T follicular helper cell (primary cell): ENCODE results near the gene SMIM9.
"Not testable (repeated sequence)": the region's sequence is repeated elsewhere in the genome, so short reads cannot be mapped to it uniquely, and the experiment has no call there.

ENCODE experiments used
- DNase-seq: peaks from one replicate; pipeline ENCODE4 v3.0.0-alpha.2; 2020; ENCODE audit warnings: low read depth
- total RNA-seq, 2 experiments: gene quantifications; one replicate each; lab custom pipeline; 2026; lab: John Stamatoyannopoulos, UW

Gene SMIM9
- total RNA-seq = 0.04 to 0.06 reads per million in 2 experiments

DNA sequence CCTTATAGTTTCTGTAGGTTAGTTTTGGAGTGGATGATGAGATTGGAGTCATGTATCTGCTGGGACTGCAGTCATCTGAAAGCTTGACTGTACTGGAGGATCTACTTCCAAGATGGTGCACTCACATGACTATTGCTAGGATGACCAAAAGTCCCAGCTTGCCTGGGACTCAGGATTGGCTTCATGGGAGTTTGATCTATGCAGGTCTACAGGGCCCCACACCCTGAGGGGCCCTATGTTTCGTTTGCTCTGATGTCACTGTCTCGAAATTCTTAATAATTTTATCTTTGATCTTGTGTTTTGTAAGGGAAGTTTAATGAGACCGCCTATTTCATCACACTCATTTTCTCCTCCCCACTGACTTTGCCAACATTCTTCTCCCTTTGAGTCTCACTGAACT, at the start of gene SMIM9:
Gene SMIM9, minus strand, starts transcription at position 101 of the 400 bp plus-strand sequence. CDS start 3,806 bp downstream, outside the sequence.
- no peak for DNase-seq

DNA sequence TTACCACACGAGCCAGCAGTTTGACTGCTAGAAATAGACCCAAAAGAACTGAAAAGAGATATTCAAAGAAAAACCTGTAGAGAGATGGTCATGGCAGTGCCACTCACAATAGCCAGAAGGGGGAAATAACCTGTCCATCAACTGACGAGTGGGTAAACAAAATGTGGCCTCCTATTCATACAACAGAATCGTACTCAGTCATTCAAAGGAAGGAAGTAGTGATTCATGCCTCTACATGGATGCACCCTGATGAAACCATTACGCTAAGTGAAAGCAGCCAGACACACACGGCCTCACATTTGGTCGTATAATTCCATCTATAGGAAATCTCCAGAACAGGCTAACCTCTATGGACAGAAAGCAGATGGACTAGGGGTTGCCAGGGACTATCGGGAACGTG, 49.6 kb upstream of the SMIM9 start:
- not testable (repeated sequence) for DNase-seq

GRCh38 chrX:154873329-154873728, 38.9 kb upstream of the SMIM9 start:
- no peak for DNase-seq

GRCh38 chrX:154868522-154868921, 34.1 kb upstream of the SMIM9 start:
- not testable (repeated sequence) for DNase-seq

DNA sequence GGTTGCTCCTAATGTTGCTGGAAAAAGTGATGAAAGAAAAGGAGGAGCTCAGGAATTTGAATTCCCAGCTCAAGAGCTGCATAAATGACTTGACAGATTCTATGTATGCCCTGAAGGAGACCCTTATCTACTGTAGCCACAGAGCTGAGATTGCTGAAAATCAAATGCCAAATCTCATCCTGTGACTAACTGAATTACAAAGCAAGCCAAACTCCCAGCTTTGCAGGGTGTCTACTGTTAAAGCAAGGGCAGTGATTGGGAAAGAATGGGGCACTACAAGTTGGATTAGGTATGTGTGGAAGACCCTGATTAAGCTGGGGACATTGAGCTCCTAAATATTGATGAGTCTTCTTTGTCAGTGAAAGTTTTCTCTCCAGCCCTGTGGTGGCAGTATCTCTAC, 20.8 kb upstream of the SMIM9 start:
- no peak for DNase-seq

GRCh38 chrX:154850957-154851611, 16.6 kb upstream of the SMIM9 start:
- no peak for DNase-seq

GRCh38 chrX:154840856-154841255, 6.4 kb upstream of the SMIM9 start:
- DNase-seq = no peak

DNA sequence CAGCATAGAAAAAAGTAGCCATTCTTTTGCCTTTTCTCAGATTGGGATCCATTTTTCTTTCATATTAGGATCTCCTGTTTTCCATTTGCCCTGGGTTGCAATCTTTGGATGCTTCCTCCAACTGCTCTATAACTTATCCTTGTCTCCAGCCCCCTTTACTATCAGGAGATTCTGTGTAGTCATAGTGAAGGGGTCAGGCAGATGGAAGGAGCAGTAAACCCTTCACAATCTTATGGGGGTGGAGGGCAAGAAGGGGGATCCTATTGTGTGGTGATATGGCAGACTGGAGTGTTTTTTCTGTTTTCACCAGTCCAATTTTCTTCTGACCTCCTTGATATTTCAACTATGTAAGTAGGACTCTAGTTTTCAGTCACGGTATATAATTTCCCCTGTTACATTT, 1.7 kb upstream of the SMIM9 start:
- DNase-seq = no peak

DNA sequence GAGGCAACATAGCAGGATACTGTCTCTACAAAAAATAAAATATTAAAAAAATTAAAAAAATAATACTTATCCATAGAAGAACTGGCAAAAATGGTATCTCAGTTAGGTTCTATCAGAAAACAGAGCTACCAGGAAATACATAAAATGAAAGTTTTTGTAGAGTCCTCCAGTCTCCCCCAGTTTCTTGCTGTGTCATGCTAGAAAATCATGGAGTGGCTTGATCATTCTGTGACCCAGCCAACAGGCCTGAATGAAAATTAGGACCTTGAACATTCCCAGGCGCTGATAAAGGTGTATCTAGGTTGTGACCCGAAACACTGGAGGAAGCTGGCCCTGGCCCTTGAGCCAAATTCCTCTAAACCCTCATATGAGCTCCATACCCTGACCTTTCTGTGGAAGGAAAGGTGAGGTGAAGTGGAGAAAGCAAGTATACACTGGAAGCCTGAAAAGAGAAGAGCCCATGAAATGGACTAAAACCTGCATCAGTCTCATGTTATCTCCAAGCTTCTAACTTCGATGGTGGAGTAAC, 652 bp downstream of the SMIM9 start:
- DNase-seq = no peak

GRCh38 chrX:154829926-154830442, 4.5 kb downstream of the SMIM9 start:
- no peak for DNase-seq

DNA sequence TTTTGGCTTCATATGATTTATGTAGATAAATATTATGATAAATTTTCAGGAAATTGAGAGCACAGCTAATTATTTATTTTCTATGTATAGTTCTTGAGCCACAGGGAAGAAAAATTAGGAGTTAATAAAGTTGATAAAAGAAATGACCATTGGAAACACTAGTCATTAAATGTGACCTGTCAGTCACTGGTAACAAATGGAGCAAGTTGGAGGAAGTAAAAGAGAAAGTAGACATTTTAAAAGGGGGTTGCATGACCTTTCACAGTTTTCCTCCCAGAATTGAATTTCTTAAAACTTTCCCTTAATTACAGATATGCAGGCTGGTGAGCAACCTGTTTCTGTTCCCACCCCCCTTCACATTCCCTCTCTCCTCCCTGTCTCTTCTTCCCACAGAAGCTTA, 5.3 kb downstream of the SMIM9 start:
- no peak for DNase-seq

DNA sequence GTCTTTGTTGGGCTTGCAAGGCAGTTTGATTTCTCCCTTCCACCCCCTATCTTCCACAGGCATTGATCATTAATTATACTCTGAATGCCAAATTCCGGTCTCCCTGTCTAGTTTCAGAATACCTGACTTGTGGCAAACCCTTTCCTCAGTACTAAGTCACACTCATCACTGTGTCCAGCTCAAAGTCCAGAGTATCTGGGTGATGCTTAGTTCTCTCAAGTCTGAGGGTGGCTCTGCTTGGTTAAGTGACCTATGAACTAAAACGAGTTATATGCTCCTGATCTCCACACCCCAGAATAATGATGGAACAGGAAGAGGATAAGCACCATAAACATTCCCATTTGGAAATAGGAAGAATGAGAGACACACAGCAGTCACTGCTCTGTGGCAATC, 6.5 kb downstream of the SMIM9 start:
- DNase-seq = no peak

DNA sequence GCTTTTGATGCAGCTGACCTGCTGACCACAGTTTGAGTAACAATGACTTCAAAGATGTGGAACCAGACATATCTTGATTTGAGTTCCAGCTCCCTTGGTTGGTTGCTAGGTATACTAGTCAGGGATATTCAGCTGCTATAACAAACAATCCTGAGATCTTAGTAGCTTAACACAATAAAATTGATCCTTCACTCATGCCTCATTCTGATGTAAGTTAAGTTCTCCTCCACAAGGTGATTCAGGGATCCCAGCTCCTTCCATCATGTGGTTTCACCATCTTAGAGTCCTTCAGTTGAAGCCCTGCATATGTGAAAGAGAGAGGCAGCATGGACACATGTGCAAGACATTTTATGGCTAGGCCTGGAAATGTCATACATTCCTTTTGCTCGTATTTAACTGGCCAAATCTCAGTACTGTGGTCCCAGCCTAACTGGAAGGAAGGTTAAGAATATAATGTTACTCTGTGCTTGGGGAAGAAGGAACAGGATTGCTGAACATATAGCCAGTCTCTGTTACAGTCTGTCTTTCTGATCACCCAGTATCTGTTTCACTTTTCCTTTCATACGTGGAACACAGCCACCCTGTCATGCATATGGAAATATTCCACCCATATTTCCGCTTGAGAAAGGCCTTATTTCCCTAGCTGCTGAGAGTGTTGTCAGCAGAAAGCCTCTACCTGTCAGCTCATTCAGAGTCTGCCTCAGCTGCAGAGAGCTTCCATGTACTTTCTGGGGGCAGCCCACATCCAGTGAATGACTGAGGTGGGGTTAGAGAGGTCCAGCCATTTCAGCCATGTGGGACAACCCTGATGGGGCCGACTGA, 7.1 kb downstream of the SMIM9 start:
- no peak for DNase-seq

DNA sequence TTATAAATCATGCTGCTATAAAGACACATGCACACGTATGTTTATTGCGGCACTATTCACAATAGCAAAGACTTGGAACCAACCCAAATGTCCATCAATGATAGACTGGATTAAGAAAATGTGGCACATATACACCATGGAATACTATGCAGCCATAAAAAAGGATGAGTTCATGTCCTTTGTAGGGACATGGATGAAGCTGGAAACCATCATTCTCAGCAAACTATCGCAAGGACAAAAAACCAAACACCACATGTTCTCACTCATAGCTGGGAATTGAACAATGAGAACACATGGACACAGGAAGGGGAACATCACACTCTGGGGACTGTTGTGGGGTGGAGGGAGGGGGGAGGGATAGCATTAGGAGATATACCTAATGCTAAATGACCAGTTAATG, 8.9 kb downstream of the SMIM9 start:
- DNase-seq = not testable (repeated sequence)

DNA sequence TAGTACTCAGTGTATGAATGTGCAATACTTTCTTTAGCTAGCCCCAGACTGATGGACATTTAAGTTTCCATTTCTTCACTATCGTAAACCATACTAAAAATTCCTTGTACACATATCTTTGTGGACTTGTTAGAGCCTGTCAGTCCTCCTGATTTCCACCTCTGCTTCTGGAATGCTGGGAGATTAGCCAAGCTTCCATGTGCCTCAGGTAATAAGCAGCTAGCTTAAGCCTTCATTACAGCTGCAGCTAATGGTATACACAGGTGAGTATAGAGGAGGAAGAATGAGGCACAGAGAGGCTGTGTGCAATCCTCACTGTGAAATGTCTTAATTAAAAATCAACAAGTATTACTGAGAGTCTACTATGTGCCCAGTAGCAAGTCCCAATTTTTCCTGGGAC, 9.8 kb downstream of the SMIM9 start:
- no peak for DNase-seq

GRCh38 chrX:154822029-154822428, 12.4 kb downstream of the SMIM9 start:
- DNase-seq = no peak

DNA sequence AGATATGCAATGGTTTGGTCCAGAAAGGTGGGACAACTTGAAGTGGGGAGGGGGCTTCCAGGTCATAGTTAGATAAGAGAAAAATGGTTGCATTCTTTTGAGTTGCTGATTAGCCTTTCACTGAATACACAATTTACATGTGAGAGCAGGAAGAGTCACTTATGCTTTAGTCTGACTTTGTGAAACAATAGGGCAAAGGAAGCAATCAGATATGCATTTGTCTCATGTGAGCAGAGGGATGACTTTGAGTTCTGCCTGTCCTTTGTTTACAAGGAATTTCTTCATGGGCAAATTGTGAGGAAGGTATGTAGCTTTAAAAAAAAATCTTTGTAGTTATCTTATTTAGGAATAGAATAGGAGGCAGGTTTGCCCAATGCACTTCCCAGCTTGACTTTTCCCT, 12.9 kb downstream of the SMIM9 start:
- no peak for DNase-seq

- DNase-seq = no peak
Observed at GRCh38 chrX:154819771-154820341, 14.6 kb downstream of the SMIM9 start.

GRCh38 chrX:154818916-154819770, 15.3 kb downstream of the SMIM9 start:
- no peak for DNase-seq

- not testable (repeated sequence) for DNase-seq
Observed at GRCh38 chrX:154817048-154817618, 17.3 kb downstream of the SMIM9 start.

DNA sequence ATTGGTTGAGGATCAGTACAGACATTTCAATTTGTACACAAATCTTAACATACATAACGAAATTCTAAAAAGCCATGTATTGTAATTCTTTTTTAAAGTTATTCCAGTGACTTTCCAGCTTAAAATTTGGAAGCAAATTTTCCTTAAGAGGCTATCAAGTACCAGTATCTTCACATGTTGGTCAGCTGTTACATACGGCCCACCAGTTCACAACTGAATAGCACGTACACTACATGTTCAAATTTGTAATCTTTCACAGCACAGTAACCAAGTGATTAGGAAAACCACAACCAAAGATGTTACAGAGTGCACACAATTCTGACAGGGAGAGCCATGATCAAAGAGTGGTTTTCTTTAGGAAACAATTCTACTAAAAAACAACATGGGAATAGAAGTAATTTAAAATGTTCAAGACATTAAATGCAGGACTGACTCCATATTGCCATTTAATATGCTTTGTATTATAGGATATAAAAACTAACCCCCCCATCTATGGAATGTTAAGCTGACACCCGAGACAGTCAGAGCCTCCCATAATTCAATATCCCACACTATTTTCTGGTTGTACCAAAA, 18.1 kb downstream of the SMIM9 start:
- DNase-seq = not testable (repeated sequence)
